HG02981 (cell line): ENCODE results near the gene CYTH1.
"Not testable (repeated sequence)": the region's sequence is repeated elsewhere in the genome, so short reads cannot be mapped to it uniquely, and the experiment has no call there.

ENCODE experiments used
- ATAC-seq: cut with Tn5 transposase; IDR thresholded peaks from one replicate; pipeline ENCODE4 v1.9.1; 2021; ENCODE audit warnings: mild to moderate bottlenecking, moderate library complexity; ENCODE audit not compliant: unreplicated experiment

CYTH1 gene

DNA sequence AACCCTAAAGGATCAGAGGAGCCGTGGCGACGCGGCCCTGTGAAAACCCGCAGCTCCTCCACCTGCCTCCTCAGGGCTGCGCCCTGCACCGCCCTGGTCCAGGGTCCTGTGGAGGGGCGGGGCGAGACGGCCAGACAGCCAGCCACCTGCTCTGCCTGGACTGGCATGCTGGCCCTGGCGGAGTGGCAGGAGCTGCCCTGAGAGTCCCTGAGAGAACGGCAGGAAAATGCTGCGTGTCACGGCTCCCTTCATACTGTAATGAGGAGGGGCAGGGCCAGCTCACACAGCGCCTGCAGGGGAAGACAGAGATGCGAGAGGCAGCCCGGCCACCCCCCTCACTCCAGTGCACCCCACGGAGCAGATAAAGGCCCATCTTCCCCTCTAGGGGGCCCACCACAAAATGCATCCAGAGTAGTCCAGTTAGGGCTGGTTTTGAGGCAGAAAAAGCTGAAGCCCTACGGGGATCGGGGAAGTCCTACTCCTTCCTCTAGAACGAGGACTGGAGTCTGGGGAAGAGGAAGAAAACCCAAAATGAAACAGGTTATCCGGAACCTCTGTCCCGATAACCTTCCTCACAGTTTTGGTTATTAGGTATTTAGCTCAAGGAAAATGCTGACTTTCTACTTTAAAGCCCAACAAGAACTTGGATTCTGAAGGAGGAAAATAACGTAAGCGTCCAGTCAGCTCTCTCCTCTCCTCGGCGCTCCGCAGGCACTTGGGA lies 107.3 kb downstream of the CYTH1 start:
- ATAC-seq: no peak

DNA sequence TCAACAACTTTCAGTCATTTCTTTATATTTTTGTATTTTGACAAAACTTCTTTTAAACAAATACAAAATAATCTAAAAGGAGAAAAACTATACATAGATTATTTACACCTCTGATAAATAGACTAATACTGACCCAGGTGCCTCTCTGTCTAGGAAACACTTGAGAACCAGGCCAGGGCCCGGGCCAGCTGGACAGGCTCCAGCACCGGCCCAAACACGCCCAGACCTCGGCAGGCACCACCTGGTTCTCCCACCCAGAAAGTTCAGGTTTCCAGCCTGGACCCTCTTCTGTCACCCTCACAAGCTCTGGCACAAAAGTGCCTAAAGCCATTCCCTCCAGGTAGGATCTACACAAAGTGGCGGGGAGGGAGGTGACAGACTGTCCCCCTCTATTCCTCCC lies 107.9 kb downstream of the CYTH1 start:
- no peak for ATAC-seq

DNA sequence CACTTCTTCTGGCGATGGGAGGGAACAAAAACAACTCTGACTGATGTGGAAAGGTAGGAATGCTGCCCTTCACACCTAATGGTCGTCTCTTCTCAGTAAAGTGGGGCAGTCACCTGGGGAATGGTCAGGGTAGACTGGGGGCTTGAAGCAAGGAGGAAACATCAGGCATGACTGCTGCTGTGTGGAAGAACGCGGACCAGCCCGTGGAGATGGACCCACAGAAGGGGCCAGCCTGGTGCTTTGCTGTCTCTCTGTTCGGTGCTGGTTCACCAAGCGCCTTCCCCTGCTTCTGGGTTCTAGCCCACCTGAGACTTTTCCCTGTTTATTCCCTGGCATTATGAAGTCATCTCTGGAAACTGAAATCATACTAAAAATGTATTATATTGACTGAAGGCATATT lies 108.7 kb downstream of the CYTH1 start:
- ATAC-seq: no peak

DNA sequence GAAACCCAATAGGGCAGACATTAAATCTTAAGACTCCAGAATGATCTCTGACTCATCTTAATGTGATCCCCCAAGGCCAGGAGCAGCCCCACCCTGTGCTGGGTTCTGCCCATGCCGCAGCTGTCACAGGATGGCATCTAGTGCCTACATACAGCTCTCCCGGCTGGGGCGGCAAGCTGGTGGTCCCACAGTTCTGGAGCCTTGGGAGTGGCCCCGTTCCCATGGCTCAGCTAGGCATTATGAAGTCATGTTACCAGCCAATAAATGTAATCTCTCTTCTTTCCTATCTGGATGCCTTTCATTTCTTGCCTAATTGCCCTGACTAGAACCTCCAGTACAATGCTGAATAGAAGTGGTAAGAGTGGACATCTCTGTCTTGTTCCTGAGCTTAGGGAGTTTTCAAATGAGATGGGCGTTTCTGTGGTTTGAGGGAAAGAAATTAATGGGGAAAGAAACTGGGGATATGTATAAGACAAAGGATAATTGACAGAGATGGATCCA lies 109.2 kb downstream of the CYTH1 start:
- no peak for ATAC-seq

DNA sequence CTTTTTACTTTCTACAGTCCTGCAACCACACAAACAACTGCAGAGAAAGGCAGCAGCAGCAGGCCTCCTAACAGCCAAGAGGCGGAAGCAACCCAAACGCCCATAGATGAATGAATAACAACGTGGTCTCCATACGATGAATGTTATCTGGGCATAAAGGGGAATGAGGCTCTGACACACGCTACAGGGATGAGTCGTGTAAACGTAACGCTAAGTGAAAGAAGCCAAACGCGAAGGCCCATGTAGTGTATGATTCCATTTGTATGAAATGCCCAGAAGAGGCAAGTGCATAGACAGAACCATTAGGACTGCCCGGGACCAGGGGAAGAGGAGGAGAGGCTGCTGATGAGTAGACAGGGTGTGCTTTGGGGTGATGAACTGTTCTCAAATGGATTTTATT lies 110.1 kb downstream of the CYTH1 start:
- no peak for ATAC-seq

DNA sequence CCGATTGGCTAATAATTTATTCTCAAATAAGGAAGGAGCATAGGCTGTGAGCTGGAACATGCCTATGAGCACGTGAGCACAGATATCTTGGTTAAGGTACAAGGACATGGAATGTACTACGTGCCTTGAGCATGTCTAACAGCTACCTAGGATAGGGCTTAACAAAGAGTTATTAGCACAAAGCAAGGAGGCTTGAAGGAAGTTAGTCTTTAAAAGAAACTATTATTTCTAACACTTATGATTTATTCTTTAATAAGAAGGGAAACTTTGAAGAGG lies 110.4 kb downstream of the CYTH1 start:
- not testable (repeated sequence) for ATAC-seq

DNA sequence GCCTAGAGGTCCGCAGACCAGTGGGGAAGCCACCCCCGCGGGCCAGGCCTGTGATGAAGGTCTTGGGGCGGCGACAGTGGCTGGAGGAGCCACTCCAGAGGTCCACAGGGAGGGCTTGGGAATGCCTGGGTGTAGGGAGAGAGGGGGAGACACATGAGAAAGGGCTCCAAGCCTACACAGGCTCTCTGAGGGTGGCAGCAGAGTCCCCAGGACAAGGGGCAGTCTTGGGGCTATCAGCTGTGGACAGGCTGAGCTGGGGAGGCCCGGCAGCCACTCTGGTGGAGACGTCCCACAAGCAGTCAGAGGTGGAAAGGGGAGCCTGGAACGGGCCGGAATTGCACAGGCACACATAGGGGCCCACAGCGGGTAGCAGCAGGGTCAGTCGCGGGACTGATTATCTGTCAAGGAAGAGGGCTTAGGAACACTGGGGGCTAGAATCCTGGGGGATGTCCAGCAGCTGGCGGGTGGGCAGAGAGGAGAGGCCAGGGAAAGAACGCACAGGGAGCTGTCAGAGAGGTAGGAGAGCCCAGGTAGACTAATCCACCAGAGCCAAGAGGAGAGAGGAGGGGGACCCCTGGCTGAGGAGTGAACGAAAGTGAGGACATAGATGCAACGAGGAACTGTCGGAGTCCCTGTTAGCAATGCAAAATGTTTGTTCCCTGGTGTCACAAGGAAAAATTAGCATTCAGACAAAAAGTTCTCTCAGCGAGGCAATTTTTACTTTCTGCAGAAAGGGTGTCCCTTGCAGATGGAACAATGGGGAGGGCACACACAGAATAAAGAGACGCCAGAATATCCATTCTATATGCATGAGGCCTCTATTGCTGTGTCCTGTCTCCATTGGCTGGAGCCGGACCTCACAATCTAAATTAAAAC lies 111.0 kb downstream of the CYTH1 start:
- ATAC-seq: no peak

DNA sequence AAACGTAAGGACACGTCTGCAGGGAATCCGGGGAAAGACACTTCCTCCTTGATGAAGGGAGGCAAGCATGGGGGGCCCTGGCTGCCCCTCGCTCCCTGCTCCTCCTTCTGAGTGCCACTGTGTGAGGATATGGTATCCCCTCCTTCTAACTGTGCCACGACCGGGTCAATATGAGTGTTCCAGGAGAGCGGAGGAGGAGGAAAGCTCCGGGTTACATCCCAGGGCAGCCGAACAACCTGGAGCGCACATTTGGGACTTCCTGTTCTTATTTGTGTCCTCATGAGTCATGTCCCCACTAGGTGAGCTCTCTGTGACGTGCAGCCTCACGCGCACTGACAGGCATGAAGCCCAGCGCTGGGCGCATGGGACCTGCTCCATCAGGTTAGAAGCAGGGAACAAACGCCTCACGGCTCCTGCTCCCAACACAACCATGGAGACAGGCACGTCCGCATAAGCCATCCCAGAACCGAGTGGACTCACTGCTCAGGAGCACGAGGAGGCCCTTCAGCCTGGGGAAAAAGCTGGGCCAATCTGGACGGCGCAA lies 112.0 kb downstream of the CYTH1 start:
- no peak for ATAC-seq

DNA sequence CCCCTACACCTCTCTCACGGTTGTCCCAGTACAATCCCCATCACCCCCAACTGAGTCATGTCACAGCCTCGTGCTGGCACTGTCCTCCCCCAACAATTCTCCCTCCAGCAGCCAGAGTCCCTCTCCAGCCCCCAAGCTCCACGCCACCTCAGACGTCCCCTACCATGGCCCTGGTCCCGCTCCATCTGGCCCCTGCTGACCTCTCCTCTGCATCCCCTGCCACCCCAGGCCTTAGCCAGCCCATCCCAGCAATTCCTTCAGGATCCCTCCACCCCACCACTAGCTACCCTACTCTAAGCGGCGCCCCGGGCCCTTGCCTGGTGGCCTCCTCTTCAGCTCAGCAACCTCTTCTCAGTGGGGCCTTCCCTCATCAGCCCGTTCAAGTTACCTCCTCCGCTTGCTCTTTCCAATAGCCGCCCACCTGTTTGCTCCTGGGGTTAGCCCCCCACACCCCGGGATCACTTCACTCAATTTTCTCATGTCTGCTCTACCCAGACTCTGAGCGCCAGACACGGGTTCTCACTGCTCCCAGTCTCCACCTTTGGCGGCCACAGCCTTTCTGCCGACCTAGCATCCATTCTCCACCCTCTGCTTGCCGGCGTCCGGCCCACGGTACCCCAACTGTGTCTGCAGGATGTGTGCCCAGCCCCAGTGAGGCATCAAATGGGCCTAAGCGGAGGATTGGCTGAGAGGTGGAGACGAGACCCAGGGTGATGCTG lies 112.7 kb downstream of the CYTH1 start:
- no peak for ATAC-seq

DNA sequence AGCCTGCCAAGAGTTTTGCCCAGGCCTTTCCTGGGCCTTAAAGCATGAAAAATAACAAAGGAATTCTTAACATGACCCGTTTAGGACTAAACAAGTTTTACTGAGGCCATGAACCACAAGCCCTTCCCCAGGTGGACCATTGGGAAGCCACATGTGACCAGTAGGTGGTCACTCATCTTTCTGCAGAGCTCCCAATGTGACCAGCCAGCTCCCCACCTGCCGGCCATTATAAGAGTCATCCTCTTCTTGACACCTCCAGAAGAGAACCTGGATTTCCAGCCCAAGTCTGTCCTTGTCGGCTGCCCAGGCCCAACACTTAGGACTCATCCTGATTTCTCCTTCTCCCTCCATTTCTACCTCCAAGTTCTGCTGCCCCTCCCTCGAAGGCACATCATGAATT lies 113.2 kb downstream of the CYTH1 start:
- no peak for ATAC-seq

DNA sequence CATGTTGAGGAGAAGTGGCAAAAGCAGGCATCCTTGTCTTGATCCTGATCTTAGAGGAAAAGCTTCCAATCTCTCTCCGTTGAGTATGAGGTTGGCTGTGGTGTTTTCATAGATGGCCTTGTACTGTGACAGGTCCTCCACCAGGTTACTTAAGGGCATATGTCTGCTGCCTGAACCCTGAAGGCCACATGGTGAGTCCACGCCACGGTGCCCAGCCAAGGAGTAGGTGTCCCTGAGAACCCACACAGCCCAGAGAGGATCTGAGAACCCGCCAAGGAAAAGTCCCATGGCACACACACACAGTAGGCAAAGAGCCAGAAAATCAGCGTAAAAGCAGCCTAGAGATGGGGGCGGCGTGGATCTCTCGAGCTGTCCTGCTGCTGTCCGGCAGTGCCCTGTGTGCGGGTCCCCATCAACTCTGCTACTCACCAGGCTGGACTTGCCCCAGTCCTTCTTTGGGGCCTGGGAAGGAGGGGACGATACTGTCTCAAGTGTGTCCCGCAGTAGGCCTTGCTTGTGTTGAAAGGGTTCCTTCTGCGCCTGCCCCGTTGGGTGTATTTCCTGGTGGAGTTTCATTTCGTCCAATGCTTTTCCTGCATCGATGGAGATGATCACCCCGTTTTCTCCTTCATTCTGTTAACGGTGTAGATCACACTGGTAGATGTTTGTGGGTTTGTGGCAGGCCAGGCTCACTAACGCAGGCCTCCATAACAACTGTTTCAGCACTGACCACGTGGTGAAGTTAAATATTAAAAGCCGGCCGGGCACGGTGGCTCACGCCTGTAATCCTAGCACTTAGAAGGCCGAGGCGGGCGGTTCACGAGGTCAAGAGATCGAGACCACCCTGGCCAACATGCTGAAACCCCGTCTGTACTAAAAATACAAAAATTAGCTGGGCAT lies 114.1 kb downstream of the CYTH1 start:
- no peak for ATAC-seq

DNA sequence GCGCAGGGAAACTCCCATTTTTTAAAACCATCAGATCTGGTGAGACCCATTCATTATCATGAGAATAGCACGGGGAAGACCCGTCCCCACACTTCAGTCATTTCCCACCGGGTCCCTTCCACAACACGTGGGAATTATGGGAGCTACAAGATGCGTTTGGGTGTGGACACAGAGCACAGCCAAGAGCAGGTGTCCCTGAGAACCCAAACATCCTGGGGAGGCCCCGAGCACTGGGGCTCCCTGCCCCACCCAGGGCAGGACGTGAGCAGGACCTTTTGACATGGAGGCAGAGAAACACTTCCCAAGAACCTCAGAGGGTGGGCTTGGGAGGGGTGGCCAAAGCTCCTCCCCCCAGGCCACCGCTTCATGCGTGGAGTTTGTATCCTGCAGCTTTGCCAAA lies 115.0 kb downstream of the CYTH1 start:
- no peak for ATAC-seq

DNA sequence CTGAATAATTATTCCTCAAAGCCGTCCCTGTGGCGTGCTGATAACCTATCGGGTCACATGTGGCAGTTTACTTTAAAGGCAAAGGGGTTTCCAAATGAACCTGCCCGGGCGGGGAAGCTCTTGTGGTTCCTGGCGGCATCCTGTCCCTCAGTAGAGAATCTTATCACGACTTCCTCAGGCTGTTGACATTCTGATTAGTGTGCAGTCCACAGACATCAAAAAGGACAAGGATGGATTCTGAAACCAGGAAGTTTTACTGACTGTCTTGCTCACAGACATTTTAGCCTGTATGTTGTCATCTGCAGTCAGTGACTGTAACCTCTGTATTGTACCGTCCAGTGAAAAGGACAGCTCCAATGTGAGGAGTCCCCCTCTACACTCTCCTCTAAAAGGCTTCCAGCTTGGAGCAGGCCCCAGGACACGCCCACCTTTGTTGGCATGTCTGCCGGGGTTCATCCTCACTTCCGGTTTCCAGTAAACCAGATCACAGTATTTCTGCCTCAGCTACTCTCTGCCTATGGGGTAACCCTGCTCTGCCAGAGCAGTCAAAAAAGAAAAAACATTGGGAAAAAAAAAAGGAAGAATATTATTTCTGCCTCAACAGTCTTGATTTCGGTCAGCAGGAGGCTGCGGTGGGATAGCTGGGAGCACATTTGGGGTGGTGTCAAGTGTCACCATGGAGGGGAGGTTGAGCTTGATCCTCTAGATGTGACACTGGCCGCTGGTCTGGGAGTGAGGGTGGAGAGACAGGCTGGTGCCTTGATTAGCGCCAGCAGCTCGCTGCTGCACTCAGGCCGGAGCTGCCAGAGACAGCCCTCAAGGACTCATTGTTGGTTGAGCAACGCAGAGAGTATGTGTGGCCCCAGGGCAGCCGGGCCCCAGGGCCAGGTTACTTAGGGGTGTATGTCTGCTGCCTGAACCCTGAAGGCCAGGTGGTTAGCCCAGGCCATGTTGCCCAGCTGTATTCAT lies 115.8 kb downstream of the CYTH1 start:
- no peak for ATAC-seq

DNA sequence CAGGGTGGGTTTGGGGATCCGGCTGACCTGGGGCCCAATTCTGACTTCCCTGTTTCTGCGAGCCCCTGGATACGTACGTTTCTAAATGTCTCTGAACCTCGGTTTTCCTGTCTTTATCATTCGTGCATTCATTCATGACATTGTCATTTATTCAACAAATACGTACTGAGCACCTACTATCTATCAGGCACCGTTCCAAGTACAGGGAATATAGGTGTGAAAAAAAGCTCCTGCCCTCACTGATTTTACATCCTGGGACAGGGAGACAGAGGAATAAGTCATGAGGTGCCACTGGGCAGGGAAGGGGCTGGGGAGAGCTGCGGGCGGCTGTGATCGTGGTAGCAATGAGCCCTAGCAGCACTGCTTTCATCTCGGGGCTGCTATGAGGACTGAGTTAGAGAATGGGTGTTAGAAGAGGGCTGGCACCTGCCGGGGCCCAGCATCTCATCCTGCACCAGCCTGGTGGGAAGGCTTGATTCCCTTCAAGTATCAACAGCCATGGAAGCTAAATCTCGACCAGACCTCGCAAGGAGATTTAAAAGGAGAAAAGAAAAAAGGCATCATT lies 116.6 kb downstream of the CYTH1 start:
- no peak for ATAC-seq

DNA sequence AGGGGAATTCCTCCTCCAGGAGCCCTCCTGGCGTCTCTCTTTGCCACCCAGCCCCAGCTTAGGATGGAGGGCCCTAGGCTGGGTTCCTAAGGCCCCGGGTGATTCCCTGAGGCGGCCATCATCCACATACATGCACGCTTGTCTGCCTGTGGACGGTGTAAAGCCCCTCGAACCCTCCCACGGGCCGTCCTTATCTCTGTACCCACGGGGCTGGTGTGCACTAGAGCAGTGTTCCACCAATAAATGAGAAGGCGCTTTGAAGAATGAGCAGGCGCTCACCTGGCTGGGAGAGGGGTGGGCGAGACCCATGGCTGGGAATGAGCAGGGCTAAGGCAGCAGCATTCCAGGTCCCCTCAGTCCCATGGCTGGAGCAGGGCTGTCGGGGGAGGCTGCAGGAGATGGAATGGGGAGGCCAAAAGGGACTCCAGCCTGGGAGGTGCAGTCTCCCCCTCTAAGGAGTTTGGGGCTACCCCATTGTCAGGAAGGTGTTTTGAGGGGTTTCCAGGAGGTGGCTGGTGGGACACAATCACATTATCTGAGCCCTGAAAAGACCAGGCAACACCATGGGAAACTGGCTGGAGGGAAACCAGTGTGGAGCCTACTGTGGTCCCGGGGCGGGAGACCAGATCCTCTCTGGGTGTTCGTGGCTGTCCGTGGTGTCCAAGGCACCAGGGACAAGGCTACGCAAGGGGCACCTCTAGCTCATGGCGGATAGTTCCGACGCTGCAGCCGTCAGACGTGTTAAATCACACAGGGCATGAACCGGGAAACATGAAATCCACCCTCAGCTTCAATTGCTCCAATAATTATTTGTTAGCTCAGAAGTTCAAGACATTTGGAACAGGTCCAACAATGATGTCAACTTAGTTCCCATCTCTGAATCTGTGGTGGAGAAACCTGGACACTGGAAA lies 117.3 kb downstream of the CYTH1 start:
- no peak for ATAC-seq

DNA sequence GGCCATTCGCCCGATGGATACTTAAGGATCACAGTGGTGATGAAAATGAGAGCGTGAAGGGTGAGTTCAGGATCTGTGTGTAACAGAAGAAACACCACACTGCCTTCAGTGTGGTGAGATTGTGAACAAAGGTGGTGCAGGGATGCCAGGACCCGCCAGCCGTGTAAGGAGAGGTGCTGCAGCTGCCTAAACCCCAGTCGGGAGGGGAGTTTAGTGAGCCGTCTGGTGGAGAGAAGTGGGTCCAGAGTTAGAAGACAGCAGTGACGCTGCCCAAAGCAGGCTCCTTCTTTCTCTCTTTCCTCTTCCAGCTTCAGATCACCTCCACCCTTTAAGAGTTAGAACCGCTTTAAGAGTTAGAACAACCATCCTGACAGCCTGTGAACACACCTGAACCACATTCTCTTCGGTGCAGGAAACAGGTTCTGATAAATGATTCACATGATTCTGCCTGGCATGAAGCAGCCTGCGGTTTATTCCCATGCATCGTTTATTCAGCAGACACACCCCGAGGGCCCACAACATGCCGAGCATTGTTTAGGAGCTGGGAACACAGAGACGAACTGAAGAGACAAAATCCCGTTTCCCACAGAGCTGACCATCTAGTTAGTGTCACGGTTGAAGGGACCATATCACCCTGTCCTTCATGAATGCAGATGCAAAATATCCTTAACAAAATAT lies 120.8 kb downstream of the CYTH1 start:
- ATAC-seq: no peak

DNA sequence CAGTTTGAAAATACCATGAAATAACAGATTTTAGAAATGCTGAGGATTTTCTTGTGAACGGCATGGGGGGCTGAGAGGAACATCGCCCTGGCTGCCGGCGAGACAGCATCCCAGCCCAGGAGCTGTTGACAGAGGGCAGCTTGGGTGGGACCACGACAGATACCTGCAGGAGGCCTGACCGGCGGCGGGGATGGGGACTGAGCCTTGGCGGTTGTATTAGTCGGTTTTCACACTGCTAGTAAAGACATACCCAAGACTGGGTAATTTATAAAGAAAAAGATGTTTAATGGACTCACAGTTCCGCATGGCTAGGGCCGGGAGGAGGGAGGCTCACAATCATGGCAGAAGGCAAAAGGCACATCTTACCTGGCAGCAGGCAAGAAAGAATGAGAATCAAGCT lies 122.5 kb downstream of the CYTH1 start:
- no peak for ATAC-seq
